Gastrocnemius medialis (tissue), 4 donors: Measurements from ENCODE around the gene ISLR2. TPM values are rescaled to one million over a fixed set of nuclear protein-coding genes. Genes with fewer than 3 reads are reported as not detected.

ENCODE experiments used
- ATAC-seq, 2 donors: fragments of 150-250 bp; one replicate each; pipeline ENCODE4 v1.9.1; 2016
- DNase-seq, 2 donors: peaks; one replicate each; pipeline ENCODE4 v3.0.0-alpha.2; 2019
- H3K27ac ChIP-seq, 4 donors: fragments of 200-600 bp; sonication (generic); 1 replicate in 1 of 4; 2 replicates in 3 of 4; pipeline ENCODE4 v1.5.1; 2016 to 2018; ENCODE audit warnings: mild to moderate bottlenecking in 2 of 4, moderate library complexity in 1 of 4
- H3K27me3 ChIP-seq, 3 donors: fragments of 200-600 bp; sonication (generic) in 2 of 3; 1 replicate in 1 of 3; 2 replicates in 2 of 3; pipeline versions ENCODE4 v1.5.1 to v1.6.0; 2016 to 2019; ENCODE audit warnings: mild to moderate bottlenecking in 1 of 3, moderate library complexity in 1 of 3
- H3K36me3 ChIP-seq, 2 donors: fragments of 200-600 bp; sonication (generic) in 1 of 2; one replicate each; pipeline ENCODE4 v1.5.1; 2017 to 2018
- H3K4me1 ChIP-seq, 2 donors: fragments of 200-600 bp; sonication (generic) in 1 of 2; one replicate each; pipeline ENCODE4 v1.5.1; 2016 to 2017; ENCODE audit warnings: mild to moderate bottlenecking in 2 of 2
- H3K4me3 ChIP-seq, 4 donors: fragments of 200-600 bp; sonication (generic) in 3 of 4; 1 replicate in 1 of 4; 2 replicates in 3 of 4; pipeline ENCODE4 v1.5.1; 2016 to 2019; ENCODE audit warnings: mild to moderate bottlenecking in 2 of 4
- H3K9me3 ChIP-seq, 3 donors: fragments of 200-600 bp; sonication (generic) in 2 of 3; 1 replicate in 1 of 3; 2 replicates in 2 of 3; pipeline ENCODE4 v1.5.1; 2016 to 2019
- POLR2A ChIP-seq, 2 donors: fragments of 450-650 bp; IDR thresholded peaks; one replicate each; pipeline ENCODE4 v1.6.1; 2017; ENCODE audit warnings: antibody characterized with exemption in 2 of 2, mild to moderate bottlenecking in 2 of 2, moderate library complexity in 2 of 2
- in situ Hi-C, 4 donors: fragments of 200-750 bp; cut with MboI; loops; one replicate each; pipeline versions ENCODE4 v1.15.0 to v1.8.0; 2017; ENCODE audit warnings: low sequenced_read_pairs in 4 of 4
- intact Hi-C: fragments of 100-400 bp; cut with DNase I; formaldehyde crosslinking; loops from one replicate; pipeline ENCODE4 v1.15.1; 2023; ENCODE audit warnings: low total_unique reads
- total RNA-seq, 4 donors: library from RNA; depleted of rRNA; stranded (reverse); fragments of >200 nt; gene quantifications; one replicate each; pipeline versions ENCODE4 v1.1.0 to v1.2.3, GENCODE V29; 2016
- TF ChIP-seq, protein P1 (sequence below), 5 experiments: fragments of 450-650 bp in 3 of 5; fragments of 200-600 bp in 2 of 5; sonication (generic) in 2 of 5; IDR thresholded peaks in 4 of 5; conservative IDR thresholded peaks in 1 of 5; 1 replicate in 4 of 5; 2 replicates in 1 of 5; pipeline ENCODE4 v1.5.1; 2016 to 2019; ENCODE audit warnings: antibody characterized with exemption in 5 of 5, mild to moderate bottlenecking in 3 of 5, moderate library complexity in 3 of 5

The ISLR2 gene
- total RNA-seq, 4 donors from 2014 or later: 0.62 to 3.9 (median 2.0) TPM

DNA sequence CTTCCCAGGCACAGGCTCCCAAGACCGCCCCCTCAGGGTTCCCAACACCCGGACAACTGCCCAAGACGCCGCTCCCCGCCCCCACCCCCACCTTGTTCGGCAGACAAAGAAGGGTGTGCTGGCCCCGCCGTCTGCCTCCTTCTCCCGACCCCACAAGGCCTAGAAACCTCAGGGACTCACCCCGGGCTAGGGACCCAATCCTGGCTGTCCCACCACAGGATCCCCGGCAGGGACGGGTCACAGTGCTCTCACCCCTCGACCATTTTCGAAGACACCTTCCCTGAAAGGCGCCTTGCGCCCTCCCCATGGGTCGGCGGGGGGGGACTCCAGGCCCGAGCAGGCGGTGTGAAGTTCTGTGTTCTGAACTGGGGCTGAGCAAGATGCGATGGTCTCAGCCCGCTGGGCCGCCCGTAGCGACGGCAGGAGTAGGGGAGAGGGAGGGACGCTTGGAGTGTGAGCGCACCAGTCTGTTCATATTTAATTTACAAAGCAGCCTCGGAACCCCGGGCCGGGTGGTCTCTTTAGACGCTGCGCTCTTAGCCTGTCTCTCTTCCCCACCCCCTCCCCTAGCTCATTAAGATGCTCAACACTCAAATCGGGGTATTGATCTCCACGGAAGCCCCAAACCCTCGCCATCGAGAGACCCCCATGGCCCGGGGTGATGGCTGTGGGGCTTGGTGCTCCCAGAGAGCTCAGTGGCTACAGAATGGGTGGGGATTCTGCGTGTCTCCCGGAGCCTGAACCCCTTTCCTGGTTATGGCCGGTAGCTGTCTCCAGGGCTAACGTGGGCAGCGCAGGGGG lies 1.4 kb upstream of the ISLR2 start:
- in situ Hi-C loops: loop anchor here in 2 of 4 donors (5.0 to 10.0 kb wide), 2 partner anchors 74 to 178 kb away; no protein-coding TSS in a partner anchor
- H3K4me1 ChIP-seq: peaks cover 0 to 19% of the 10 kb centered on the region in 2 donors
- no peak for TF ChIP-seq POLR2A (IDR thresholded peaks at IDR 0.05)
- TF ChIP-seq, protein P1, sequence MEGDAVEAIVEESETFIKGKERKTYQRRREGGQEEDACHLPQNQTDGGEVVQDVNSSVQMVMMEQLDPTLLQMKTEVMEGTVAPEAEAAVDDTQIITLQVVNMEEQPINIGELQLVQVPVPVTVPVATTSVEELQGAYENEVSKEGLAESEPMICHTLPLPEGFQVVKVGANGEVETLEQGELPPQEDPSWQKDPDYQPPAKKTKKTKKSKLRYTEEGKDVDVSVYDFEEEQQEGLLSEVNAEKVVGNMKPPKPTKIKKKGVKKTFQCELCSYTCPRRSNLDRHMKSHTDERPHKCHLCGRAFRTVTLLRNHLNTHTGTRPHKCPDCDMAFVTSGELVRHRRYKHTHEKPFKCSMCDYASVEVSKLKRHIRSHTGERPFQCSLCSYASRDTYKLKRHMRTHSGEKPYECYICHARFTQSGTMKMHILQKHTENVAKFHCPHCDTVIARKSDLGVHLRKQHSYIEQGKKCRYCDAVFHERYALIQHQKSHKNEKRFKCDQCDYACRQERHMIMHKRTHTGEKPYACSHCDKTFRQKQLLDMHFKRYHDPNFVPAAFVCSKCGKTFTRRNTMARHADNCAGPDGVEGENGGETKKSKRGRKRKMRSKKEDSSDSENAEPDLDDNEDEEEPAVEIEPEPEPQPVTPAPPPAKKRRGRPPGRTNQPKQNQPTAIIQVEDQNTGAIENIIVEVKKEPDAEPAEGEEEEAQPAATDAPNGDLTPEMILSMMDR (IDR thresholded peaks at IDR 0.05 in 4 of 5, conservative IDR thresholded peaks at IDR 0.05 in 1 of 5): no peak
- DNase-seq: no peak
- H3K9me3 ChIP-seq: no peaks in the 10 kb centered on the region
- no peak for ATAC-seq
- intact Hi-C loops: loop anchor here (10.0 kb wide), 2 partner anchors 154 to 1146 kb away; no protein-coding TSS in a partner anchor
- peak overlapping the region in 3 of 4 donors; percentile 4 to 59 (median 29) for H3K27ac ChIP-seq
- H3K27me3 ChIP-seq: peaks cover 62 to 82% (median 69%) of the 10 kb centered on the region in 3 donors
- no peaks in the 10 kb centered on the region for H3K36me3 ChIP-seq
- peak overlapping the region; percentile 43 to 57 (median 50) for H3K4me3 ChIP-seq

GRCh38 chr15:74129586-74130154 lies 716 bp upstream of the ISLR2 start:
- Histone ChIP-seq H3K4me3 (peak overlapping the region; percentile 18 to 52 (median 28)), H3K9me3 (no peaks in the 10 kb centered on the region), H3K36me3 (no peaks in the 10 kb centered on the region), H3K27me3 (peaks cover 66 to 86% (median 71%) of the 10 kb centered on the region in 3 donors), H3K27ac (peak overlapping the region in 3 of 4 donors; percentile 4 to 59 (median 29)), H3K4me1 (peaks cover 0 to 19% of the 10 kb centered on the region in 2 donors)
- ATAC-seq (no peak), DNase-seq (no peak)
- TF ChIP-seq POLR2A (IDR thresholded peaks at IDR 0.05): no peak
- TF ChIP-seq, protein P1 (IDR thresholded peaks at IDR 0.05 in 4 of 5, conservative IDR thresholded peaks at IDR 0.05 in 1 of 5): no peak
- in situ Hi-C loops: loop anchor here in 3 of 4 donors (5.0 to 10.0 kb wide), 3 partner anchors 75 to 178 kb away; no protein-coding TSS in a partner anchor
- intact Hi-C loops: loop anchor here (10.0 kb wide), 2 partner anchors 155 to 1145 kb away; no protein-coding TSS in a partner anchor

- no peak for DNase-seq
- TF ChIP-seq, protein P1 (IDR thresholded peaks at IDR 0.05 in 4 of 5, conservative IDR thresholded peaks at IDR 0.05 in 1 of 5): no peak
- Histone ChIP-seq H3K4me3 (peak overlapping the region in 2 of 4 donors; percentile 29 to 52), H3K4me1 (peaks cover 0 to 27% of the 10 kb centered on the region in 2 donors), H3K36me3 (no peaks in the 10 kb centered on the region), H3K9me3 (no peaks in the 10 kb centered on the region), H3K27me3 (peaks cover 74 to 87% (median 82%) of the 10 kb centered on the region in 3 donors), H3K27ac (peak overlapping the region in 2 of 4 donors; percentile 40 to 45)
- intact Hi-C loops: no loop called here
- no peak for ATAC-seq
- in situ Hi-C loops: loop anchor here in 1 of 4 donors (10.0 kb wide), 1 partner anchor 174 kb away; no protein-coding TSS in a partner anchor
These were observed 652 bp downstream of the ISLR2 start for GRCh38 chr15:74130849-74131627.

DNA sequence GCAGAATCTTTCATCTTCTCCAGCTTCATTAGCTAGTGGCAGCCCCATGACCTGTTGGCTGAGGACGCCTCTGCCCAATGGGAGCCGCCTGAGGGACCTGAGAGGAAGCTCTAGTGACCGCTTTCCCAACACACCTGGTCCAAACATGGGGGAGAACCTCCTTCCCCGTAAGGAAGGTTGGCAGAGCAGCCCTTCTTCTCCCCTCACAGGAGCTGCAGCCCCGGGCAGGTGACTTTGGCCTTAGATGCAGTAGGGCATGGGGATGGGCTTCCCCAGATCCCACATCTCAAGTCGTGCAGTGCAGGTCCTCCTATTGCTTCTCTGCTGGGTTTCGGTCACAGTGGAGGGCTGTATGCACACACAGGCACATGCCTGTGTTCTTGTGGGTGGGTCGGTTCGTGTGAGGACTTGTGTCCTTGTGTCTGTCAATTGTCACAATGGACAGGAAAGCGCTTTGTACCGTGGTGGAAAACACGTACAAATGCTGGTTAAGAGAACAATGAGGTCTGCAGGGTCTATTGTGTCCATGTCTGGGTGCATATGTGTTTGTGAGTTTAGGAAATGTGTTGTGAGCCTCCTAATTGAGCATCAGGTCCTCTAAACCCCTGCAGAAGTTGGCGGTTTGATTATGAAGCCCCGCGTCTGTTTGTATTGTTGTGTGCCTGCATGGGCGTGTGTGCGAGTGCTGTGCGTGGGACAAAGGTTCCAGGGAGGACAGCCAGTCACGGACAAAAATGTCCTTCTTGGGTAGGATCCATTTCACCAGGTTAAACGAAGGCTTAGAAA lies 1.4 kb downstream of the ISLR2 start:
- no peaks in the 10 kb centered on the region for H3K36me3 ChIP-seq
- peak overlapping the region in 3 of 4 donors; percentile 22 to 55 (median 40) for H3K27ac ChIP-seq
- H3K4me1 ChIP-seq: peaks cover 3 to 35% of the 10 kb centered on the region in 2 donors
- DNase-seq (no peak), ATAC-seq (no peak)
- peaks cover 78 to 95% (median 90%) of the 10 kb centered on the region in 3 donors for H3K27me3 ChIP-seq
- in situ Hi-C loops (loop anchor here in 1 of 4 donors (10.0 kb wide), 1 partner anchor 173 kb away; no protein-coding TSS in a partner anchor), intact Hi-C loops (no loop called here)
- TF ChIP-seq POLR2A (IDR thresholded peaks at IDR 0.05): peak in 1 of 2 donors; percentile 20
- TF ChIP-seq, protein P1 (IDR thresholded peaks at IDR 0.05 in 4 of 5, conservative IDR thresholded peaks at IDR 0.05 in 1 of 5): no peak
- H3K4me3 ChIP-seq: peak overlapping the region in 1 of 4 donors; percentile 52
- no peaks in the 10 kb centered on the region for H3K9me3 ChIP-seq
